ENCODE data around the gene SIAE.
"Not testable (repeated sequence)": the region's sequence is repeated elsewhere in the genome, so short reads cannot be mapped to it uniquely, and the experiment has no call there.

Gene SIAE

GRCh38 chr11:124622531-124623451, 50.7 kb downstream of the SIAE start, which contains the start of gene TBRG1:
Gene TBRG1, plus strand, starts transcription at chr11:124622864. Its CDS starts 220 bp downstream, at chr11:124623084.
- DNase-seq, result peak; percentile 83

GRCh38 chr11:124618863-124619262, 54.7 kb downstream of the SIAE start:
- DNase-seq, result no peak

GRCh38 chr11:124612567-124613246, 60.8 kb downstream of the SIAE start:
- no peak for DNase-seq

GRCh38 chr11:124612045-124612444, 61.5 kb downstream of the SIAE start:
- peak; percentile 26 for DNase-seq

- no peak for DNase-seq
These were observed 62.5 kb downstream of the SIAE start, which contains the start of gene PANX3 for GRCh38 chr11:124611064-124611463. Gene PANX3, plus strand, starts transcription at chr11:124611428. Its CDS starts 129 bp downstream, at chr11:124611557.

GRCh38 chr11:124610295-124610694, 63.2 kb downstream of the SIAE start:
- no peak for DNase-seq

- no peak for DNase-seq
These were observed 65.4 kb downstream of the SIAE start for GRCh38 chr11:124608147-124608546.

- no peak for DNase-seq
These were observed 67.8 kb downstream of the SIAE start for GRCh38 chr11:124605719-124606118.

- DNase-seq, result not testable (repeated sequence)
These were observed 70.8 kb downstream of the SIAE start for GRCh38 chr11:124602723-124603122.

- peak; percentile 8 for DNase-seq
These were observed 71.3 kb downstream of the SIAE start for GRCh38 chr11:124602193-124602592.

GRCh38 chr11:124600621-124601320, 72.8 kb downstream of the SIAE start:
- DNase-seq, result no peak

- no peak for DNase-seq
These were observed 75.9 kb downstream of the SIAE start for GRCh38 chr11:124597626-124598025.

- DNase-seq, result no peak
These were observed 78.2 kb downstream of the SIAE start for GRCh38 chr11:124595302-124595701.

- no peak for DNase-seq
These were observed 80.9 kb downstream of the SIAE start for GRCh38 chr11:124592627-124593026.

- DNase-seq, result no peak
These were observed 82.1 kb downstream of the SIAE start for GRCh38 chr11:124591430-124591829.

GRCh38 chr11:124586238-124586860, 87.2 kb downstream of the SIAE start:
- peak; percentile 19 for DNase-seq

- DNase-seq, result no peak
These were observed 88.7 kb downstream of the SIAE start for GRCh38 chr11:124584681-124585372.

- no peak for DNase-seq
These were observed 89.8 kb downstream of the SIAE start for GRCh38 chr11:124583781-124584180.
